A673 (cell line): ENCODE results near the gene THOC1.

Source experiments
- CTCF ChIP-seq: fragments of 300-800, 200-600 bp; sonication (generic); conservative IDR thresholded peaks from 2 replicates; pipeline ENCODE4 v1.5.1; 2017; ENCODE audit warnings: low read depth, mild to moderate bottlenecking, antibody characterized with exemption, low read length, moderate library complexity, mixed read lengths
- EZH2 ChIP-seq: fragments of 200-600 bp; sonication (generic); IDR thresholded peaks from 2 replicates; pipeline ENCODE4 v1.6.1; 2017; ENCODE audit warnings: borderline replicate concordance, low read depth, mild to moderate bottlenecking, mixed read lengths, antibody characterized with exemption, low read length; ENCODE audit not compliant: poor library complexity, severe bottlenecking

- no peak for TF ChIP-seq CTCF
- no peak for TF ChIP-seq EZH2
Observed at GRCh38 chr18:227902-228301, 39.9 kb downstream of the THOC1 start.
